ENCODE measurements around the gene KSR1.
"Not testable (repeated sequence)": the region's sequence is repeated elsewhere in the genome, so short reads cannot be mapped to it uniquely, and the experiment has no call there.

The KSR1 gene

GRCh38 chr17:27449988-27450387 is 6.3 kb upstream of the KSR1 start:
- DNase-seq (ENCODE audit: low read depth) = no peak
- H3K4me3 ChIP-seq (ENCODE audit: low read depth, low read length) = no peak overlapping the region

- no peak overlapping the region for H3K4me3 ChIP-seq (ENCODE audit: low read depth, low read length)
- no peak for DNase-seq (ENCODE audit: low read depth)
These were observed 5.8 kb upstream of the KSR1 start for GRCh38 chr17:27450416-27450815.

- H3K4me3 ChIP-seq (ENCODE audit: low read depth, low read length) = no peak overlapping the region
- DNase-seq (ENCODE audit: low read depth) = no peak
These were observed 4.3 kb upstream of the KSR1 start for GRCh38 chr17:27451906-27452305.

GRCh38 chr17:27452828-27453227 is 3.4 kb upstream of the KSR1 start:
- no peak overlapping the region for H3K4me3 ChIP-seq (ENCODE audit: low read depth, low read length)
- no peak for DNase-seq (ENCODE audit: low read depth)

GRCh38 chr17:27453471-27453870 is 2.8 kb upstream of the KSR1 start:
- DNase-seq (ENCODE audit: low read depth) = no peak
- H3K4me3 ChIP-seq (ENCODE audit: low read depth, low read length) = no peak overlapping the region

- DNase-seq (ENCODE audit: low read depth) = no peak
- H3K4me3 ChIP-seq (ENCODE audit: low read depth, low read length) = no peak overlapping the region
These were observed 2.2 kb upstream of the KSR1 start for GRCh38 chr17:27454089-27454488.

- peak overlapping the region; percentile 69 for H3K4me3 ChIP-seq (ENCODE audit: low read depth, low read length)
- DNase-seq (ENCODE audit: low read depth) = no peak
These were observed 873 bp upstream of the KSR1 start for GRCh38 chr17:27455236-27455913.

- peak overlapping the region; percentile 69 for H3K4me3 ChIP-seq (ENCODE audit: low read depth, low read length)
- DNase-seq (ENCODE audit: low read depth) = no peak
These were observed 572 bp downstream of the KSR1 start for GRCh38 chr17:27456681-27457359.

- no peak for DNase-seq (ENCODE audit: low read depth)
- H3K4me3 ChIP-seq (ENCODE audit: low read depth, low read length) = peak overlapping the region; percentile 69
These were observed 1.1 kb downstream of the KSR1 start for GRCh38 chr17:27457360-27457715.

- H3K4me3 ChIP-seq (ENCODE audit: low read depth, low read length) = peak overlapping the region; percentile 69
- DNase-seq (ENCODE audit: low read depth) = no peak
These were observed 1.7 kb downstream of the KSR1 start for GRCh38 chr17:27457731-27458523.

- no peak overlapping the region for H3K4me3 ChIP-seq (ENCODE audit: low read depth, low read length)
- DNase-seq (ENCODE audit: low read depth) = no peak
These were observed 2.3 kb downstream of the KSR1 start for GRCh38 chr17:27458524-27458908.

- H3K4me3 ChIP-seq (ENCODE audit: low read depth, low read length) = no peak overlapping the region
- no peak for DNase-seq (ENCODE audit: low read depth)
These were observed 3.2 kb downstream of the KSR1 start for GRCh38 chr17:27459433-27459832.

- DNase-seq (ENCODE audit: low read depth) = no peak
These were observed 4.0 kb downstream of the KSR1 start for GRCh38 chr17:27460196-27460725.

GRCh38 chr17:27461192-27461859 is 5.1 kb downstream of the KSR1 start:
- no peak for DNase-seq (ENCODE audit: low read depth)

More at GRCh38 chr17:27460196-27460725, 4.0 kb downstream of the KSR1 start:
- H3K4me3 ChIP-seq (ENCODE audit: low read depth, low read length) = no peak overlapping the region

GRCh38 chr17:27462149-27462548 is 5.9 kb downstream of the KSR1 start:
- H3K4me3 ChIP-seq (ENCODE audit: low read depth, low read length) = no peak overlapping the region
- DNase-seq (ENCODE audit: low read depth) = no peak

More at GRCh38 chr17:27461192-27461859, 5.1 kb downstream of the KSR1 start:
- H3K4me3 ChIP-seq (ENCODE audit: low read depth, low read length) = no peak overlapping the region

GRCh38 chr17:27462714-27463113 is 6.5 kb downstream of the KSR1 start:
- DNase-seq (ENCODE audit: low read depth) = no peak
- H3K4me3 ChIP-seq (ENCODE audit: low read depth, low read length) = no peak overlapping the region

GRCh38 chr17:27463235-27463677 is 7.0 kb downstream of the KSR1 start:
- DNase-seq (ENCODE audit: low read depth) = no peak
- no peak overlapping the region for H3K4me3 ChIP-seq (ENCODE audit: low read depth, low read length)

- not testable (repeated sequence) for DNase-seq (ENCODE audit: low read depth); H3K4me3 ChIP-seq (ENCODE audit: low read depth, low read length)
These were observed 7.8 kb downstream of the KSR1 start for GRCh38 chr17:27464019-27464418.

- no peak overlapping the region for H3K4me3 ChIP-seq (ENCODE audit: low read depth, low read length)
These were observed 8.2 kb downstream of the KSR1 start for GRCh38 chr17:27464431-27464830.

GRCh38 chr17:27465875-27466274 is 9.6 kb downstream of the KSR1 start:
- DNase-seq (ENCODE audit: low read depth); H3K4me3 ChIP-seq (ENCODE audit: low read depth, low read length): not testable (repeated sequence)

More at GRCh38 chr17:27464431-27464830, 8.2 kb downstream of the KSR1 start:
- DNase-seq (ENCODE audit: low read depth) = no peak
